Measurements from ENCODE around the gene PKNOX2.

Gene PKNOX2

DNA sequence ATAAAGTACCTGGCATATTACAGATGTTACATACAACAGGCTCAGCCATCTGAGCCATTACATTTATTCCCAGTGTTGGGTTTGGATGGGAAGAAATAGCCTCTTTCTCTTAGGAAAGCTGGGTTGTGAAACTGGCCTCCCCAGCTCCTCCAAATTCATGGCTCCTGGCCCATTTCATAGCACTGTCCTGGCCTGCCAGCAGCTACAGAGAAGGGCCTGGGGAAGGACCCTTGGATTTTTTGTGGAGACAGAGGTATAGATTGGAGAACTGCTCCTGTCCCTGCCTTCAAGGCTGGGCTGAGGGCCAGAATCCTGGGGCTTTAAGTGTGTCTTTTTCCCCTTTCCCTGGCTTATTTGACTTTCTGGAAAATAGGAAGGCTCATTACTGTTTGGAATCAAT, 18.0 kb downstream of the PKNOX2 start:
- Histone ChIP-seq H3K4me2 (ENCODE audit: low read depth, low read length) (no peak overlapping the region), H3K36me3 (replicated peaks; ENCODE audit: insufficient read depth, low read length) (no peaks in the 10 kb centered on the region), H3F3A (ENCODE audit: insufficient read depth, low read length) (no peaks in the 10 kb centered on the region), H3K9me2 (replicated peaks; ENCODE audit: insufficient read depth, low read length) (no peaks in the 10 kb centered on the region), H3K4me3 (ENCODE audit: low read length) (no peak overlapping the region), H3K27me3 (replicated peaks; ENCODE audit: insufficient read depth, low read length) (no peaks in the 10 kb centered on the region; the same call in 1 of the 2 replicates), H3K9me3 (replicated peaks; ENCODE audit: insufficient read depth, low read length) (no peaks in the 10 kb centered on the region), H4K20me1 (ENCODE audit: insufficient read depth, low read length) (no peaks in the 10 kb centered on the region), H3K27ac (ENCODE audit: low read length) (no peak overlapping the region), H3K4me1 (ENCODE audit: low read length) (no peaks in the 10 kb centered on the region), H2AFZ (ENCODE audit: low read length) (no peak overlapping the region), H3K9ac (ENCODE audit: low read length) (no peak overlapping the region), H3K79me2 (ENCODE audit: low read length) (no peaks in the 10 kb centered on the region)
- TF ChIP-seq EZH2 (optimal IDR thresholded peaks at IDR 0.05; ENCODE audit: low read depth, low read length) (no peak), EZH2phosphoT487 (IDR thresholded peaks at IDR 0.05; ENCODE audit: low read length) (no peak)
- TF ChIP-seq, protein P1, sequence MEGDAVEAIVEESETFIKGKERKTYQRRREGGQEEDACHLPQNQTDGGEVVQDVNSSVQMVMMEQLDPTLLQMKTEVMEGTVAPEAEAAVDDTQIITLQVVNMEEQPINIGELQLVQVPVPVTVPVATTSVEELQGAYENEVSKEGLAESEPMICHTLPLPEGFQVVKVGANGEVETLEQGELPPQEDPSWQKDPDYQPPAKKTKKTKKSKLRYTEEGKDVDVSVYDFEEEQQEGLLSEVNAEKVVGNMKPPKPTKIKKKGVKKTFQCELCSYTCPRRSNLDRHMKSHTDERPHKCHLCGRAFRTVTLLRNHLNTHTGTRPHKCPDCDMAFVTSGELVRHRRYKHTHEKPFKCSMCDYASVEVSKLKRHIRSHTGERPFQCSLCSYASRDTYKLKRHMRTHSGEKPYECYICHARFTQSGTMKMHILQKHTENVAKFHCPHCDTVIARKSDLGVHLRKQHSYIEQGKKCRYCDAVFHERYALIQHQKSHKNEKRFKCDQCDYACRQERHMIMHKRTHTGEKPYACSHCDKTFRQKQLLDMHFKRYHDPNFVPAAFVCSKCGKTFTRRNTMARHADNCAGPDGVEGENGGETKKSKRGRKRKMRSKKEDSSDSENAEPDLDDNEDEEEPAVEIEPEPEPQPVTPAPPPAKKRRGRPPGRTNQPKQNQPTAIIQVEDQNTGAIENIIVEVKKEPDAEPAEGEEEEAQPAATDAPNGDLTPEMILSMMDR (IDR thresholded peaks at IDR 0.05; ENCODE audit: low read length): no peak
- DNase-seq: no peak

DNA sequence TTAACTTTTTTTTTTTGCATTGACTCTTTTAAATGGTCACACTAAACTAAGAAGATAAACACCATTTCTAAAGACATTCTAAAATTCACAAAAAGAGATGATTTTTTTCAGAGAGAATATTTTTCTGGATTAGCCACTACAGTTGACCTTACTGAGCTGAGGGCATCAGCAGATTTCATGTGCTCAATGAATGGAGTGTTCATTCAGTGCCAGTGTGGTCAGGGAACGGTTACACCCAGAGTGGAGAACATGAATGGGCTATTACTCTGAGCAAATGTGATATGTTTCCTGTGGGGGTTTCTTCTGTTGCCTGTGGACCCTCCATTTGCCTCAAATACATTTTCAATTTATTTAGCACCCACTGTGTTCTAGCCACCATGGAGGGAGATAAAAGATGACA, 19.1 kb downstream of the PKNOX2 start:
- Histone ChIP-seq H3K9ac (ENCODE audit: low read length) (no peak overlapping the region), H3K79me2 (ENCODE audit: low read length) (no peaks in the 10 kb centered on the region), H3K27ac (ENCODE audit: low read length) (no peak overlapping the region), H3K9me3 (replicated peaks; ENCODE audit: insufficient read depth, low read length) (no peaks in the 10 kb centered on the region), H2AFZ (ENCODE audit: low read length) (no peak overlapping the region), H3K9me2 (replicated peaks; ENCODE audit: insufficient read depth, low read length) (no peaks in the 10 kb centered on the region), H4K20me1 (ENCODE audit: insufficient read depth, low read length) (no peaks in the 10 kb centered on the region), H3K4me1 (ENCODE audit: low read length) (no peaks in the 10 kb centered on the region), H3K36me3 (replicated peaks; ENCODE audit: insufficient read depth, low read length) (no peaks in the 10 kb centered on the region), H3K4me3 (ENCODE audit: low read length) (no peak overlapping the region), H3K4me2 (ENCODE audit: low read depth, low read length) (no peak overlapping the region), H3K27me3 (replicated peaks; ENCODE audit: insufficient read depth, low read length) (no peaks in the 10 kb centered on the region; the same call in 1 of the 2 replicates), H3F3A (ENCODE audit: insufficient read depth, low read length) (no peaks in the 10 kb centered on the region)
- TF ChIP-seq EZH2phosphoT487 (IDR thresholded peaks at IDR 0.05; ENCODE audit: low read length) (no peak), EZH2 (optimal IDR thresholded peaks at IDR 0.05; ENCODE audit: low read depth, low read length) (no peak)
- TF ChIP-seq, protein P1 (IDR thresholded peaks at IDR 0.05; ENCODE audit: low read length): no peak
- DNase-seq: no peak

DNA sequence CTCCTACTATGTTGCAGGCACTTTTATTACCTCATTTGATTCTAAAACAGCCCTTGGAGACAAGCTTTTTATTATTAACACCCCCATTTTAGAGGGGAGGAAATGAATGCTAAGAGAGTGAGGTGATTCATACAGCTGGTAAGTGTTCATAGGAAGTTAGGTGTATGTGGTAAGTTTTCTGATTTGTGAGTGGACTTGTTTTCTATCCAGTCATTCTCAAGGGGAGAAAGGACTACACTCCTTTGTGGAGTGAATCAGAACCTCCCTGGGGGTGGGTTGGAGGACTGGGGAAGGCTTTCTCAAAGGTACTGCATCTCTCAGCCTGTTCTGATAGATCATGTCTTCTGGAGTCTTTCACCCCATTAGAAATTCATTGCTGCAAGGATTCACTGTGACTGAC, 23.5 kb downstream of the PKNOX2 start:
- no peak overlapping the region for H3K4me2 ChIP-seq (ENCODE audit: low read depth, low read length)
- H3K79me2 ChIP-seq (ENCODE audit: low read length): no peaks in the 10 kb centered on the region
- no peak overlapping the region for H2AFZ ChIP-seq (ENCODE audit: low read length)
- TF ChIP-seq EZH2 (optimal IDR thresholded peaks at IDR 0.05; ENCODE audit: low read depth, low read length) (no peak), EZH2phosphoT487 (IDR thresholded peaks at IDR 0.05; ENCODE audit: low read length) (no peak)
- TF ChIP-seq, protein P1 (IDR thresholded peaks at IDR 0.05; ENCODE audit: low read length): no peak
- no peaks in the 10 kb centered on the region for H3K36me3 ChIP-seq (replicated peaks; ENCODE audit: insufficient read depth, low read length)
- no peak for DNase-seq
- H3K9ac ChIP-seq (ENCODE audit: low read length): no peak overlapping the region
- H3K4me3 ChIP-seq (ENCODE audit: low read length): no peak overlapping the region
- H3K27ac ChIP-seq (ENCODE audit: low read length): no peak overlapping the region
- H3K27me3 ChIP-seq (replicated peaks; ENCODE audit: insufficient read depth, low read length): no peaks in the 10 kb centered on the region
- H4K20me1 ChIP-seq (ENCODE audit: insufficient read depth, low read length): no peaks in the 10 kb centered on the region
- H3F3A ChIP-seq (ENCODE audit: insufficient read depth, low read length): no peaks in the 10 kb centered on the region
- H3K9me3 ChIP-seq (replicated peaks; ENCODE audit: insufficient read depth, low read length): no peaks in the 10 kb centered on the region
- no peaks in the 10 kb centered on the region for H3K9me2 ChIP-seq (replicated peaks; ENCODE audit: insufficient read depth, low read length)
- H3K4me1 ChIP-seq (ENCODE audit: low read length): no peaks in the 10 kb centered on the region
